ENCODE results near the gene C13orf42. TPM values are rescaled to one million over a fixed set of nuclear protein-coding genes. Genes with fewer than 3 reads are reported as not detected.
A peak's percentile ranks its signal among the peaks of the same experiment; 100 is the strongest.

The C13orf42 gene
- total and polyA plus RNA-seq, 2 experiments from 2014 or later, result 9.4 to 96.5 TPM

- H4K20me1 ChIP-seq (replicated peaks; ENCODE audit: insufficient read depth), result no peaks in the 10 kb centered on the region
- TF ChIP-seq CREB1 (CRISPR knock-in tag; IDR thresholded peaks at IDR 0.05; ENCODE audit: low read depth), result no peak
- peak; percentile 56 for TF ChIP-seq REST (IDR thresholded peaks at IDR 0.05; ENCODE audit: unreplicated experiment)
- H2AFZ ChIP-seq, result no peak overlapping the region
- no peak overlapping the region for H3K4me3 ChIP-seq
- no peaks in the 10 kb centered on the region for H3K27me3 ChIP-seq (ENCODE audit: insufficient read depth)
- Mint-ChIP-seq H3K36me3 (ENCODE audit: low read depth) (peaks cover 85% of the 10 kb centered on the region), H3K9me3 (peaks cover 31% of the 10 kb centered on the region), H3K27me3 (ENCODE audit: insufficient read depth, low read depth, poor library complexity) (peaks cover 11% of the 10 kb centered on the region), H3K4me3 (no peak overlapping the region; the same call in 2 of the 3 replicates), H3K4me1 (no peaks in the 10 kb centered on the region; the same call in 2 of the 3 replicates), H3K27ac (no peak overlapping the region)
- H3K4me1 ChIP-seq (ENCODE audit: insufficient read depth), result no peaks in the 10 kb centered on the region
- no peak overlapping the region for H3K27ac ChIP-seq (ENCODE audit: low read depth)
- no peak overlapping the region for H3K4me2 ChIP-seq
- H3K9me2 ChIP-seq (ENCODE audit: insufficient read depth), result peaks cover 11% of the 10 kb centered on the region
- no peak for ATAC-seq
- no peaks in the 10 kb centered on the region for H3K79me2 ChIP-seq (replicated peaks; ENCODE audit: insufficient read depth)
- 0 out of 2 replicates have a peak, but pooled peaks cover 2% of the 10 kb centered on the region for H3F3A ChIP-seq (replicated peaks; ENCODE audit: low read depth)
- peaks cover 8% of the 10 kb centered on the region for H3K36me3 ChIP-seq (ENCODE audit: insufficient read depth)
- no peak for DNase-seq (ENCODE audit: low spot score)
Measured at GRCh38 chr13:51136276-51136980, 25.4 kb upstream of the C13orf42 start.

- peaks cover 92% of the 10 kb centered on the region for H3K36me3 Mint-ChIP-seq (ENCODE audit: low read depth)
- H3K4me1 Mint-ChIP-seq, result no peaks in the 10 kb centered on the region; the same call in 2 of the 3 replicates
- H3K27ac ChIP-seq (ENCODE audit: low read depth), result no peak overlapping the region
- no peak overlapping the region for H3K27ac Mint-ChIP-seq
- no peak overlapping the region for H3K4me3 ChIP-seq
- peaks cover 11% of the 10 kb centered on the region for H3K27me3 Mint-ChIP-seq (ENCODE audit: insufficient read depth, low read depth, poor library complexity)
- no peak overlapping the region for H3K4me2 ChIP-seq
- no peaks in the 10 kb centered on the region for H4K20me1 ChIP-seq (replicated peaks; ENCODE audit: insufficient read depth)
- no peak overlapping the region for H3K4me3 Mint-ChIP-seq
- no peaks in the 10 kb centered on the region for H3K27me3 ChIP-seq (ENCODE audit: insufficient read depth)
- 0 out of 2 replicates have a peak, but pooled peaks cover 2% of the 10 kb centered on the region for H3F3A ChIP-seq (replicated peaks; ENCODE audit: low read depth)
- peaks cover 47% of the 10 kb centered on the region for H3K9me3 Mint-ChIP-seq
- ATAC-seq, result no peak
- H3K79me2 ChIP-seq (replicated peaks; ENCODE audit: insufficient read depth), result no peaks in the 10 kb centered on the region
- H3K4me1 ChIP-seq (ENCODE audit: insufficient read depth), result no peaks in the 10 kb centered on the region
- DNase-seq (ENCODE audit: low spot score), result no peak
- no peak overlapping the region for H2AFZ ChIP-seq
- peaks cover 11% of the 10 kb centered on the region for H3K9me2 ChIP-seq (ENCODE audit: insufficient read depth)
- peaks cover 15% of the 10 kb centered on the region for H3K36me3 ChIP-seq (ENCODE audit: insufficient read depth)
- no peak for TF ChIP-seq POLR2AphosphoS5 (IDR thresholded peaks at IDR 0.05; ENCODE audit: low read depth)
- no peak for TF ChIP-seq STAT1 (IDR thresholded peaks at IDR 0.05; ENCODE audit: unreplicated experiment)
- no peak for TF ChIP-seq EZH2phosphoT487 (IDR thresholded peaks at IDR 0.05; ENCODE audit: unreplicated experiment)
- TF ChIP-seq ETS1 (IDR thresholded peaks at IDR 0.05), result no peak
- no peak for TF ChIP-seq ZNF331 (CRISPR knock-in tag; IDR thresholded peaks at IDR 0.05; ENCODE audit: low read depth)
- no peak for TF ChIP-seq NANOG (IDR thresholded peaks at IDR 0.05; ENCODE audit: borderline replicate concordance)
- no peak for TF ChIP-seq CTCF (conservative IDR thresholded peaks at IDR 0.05; ENCODE audit: low read depth in 2 of 2)
- no peak for TF ChIP-seq REST (IDR thresholded peaks at IDR 0.05; ENCODE audit: unreplicated experiment)
Measured at GRCh38 chr13:51134763-51135365, 23.8 kb upstream of the C13orf42 start.

Measured in GM23338 (cell line).